NCI-H1436 (cell line): ENCODE results near the gene CACNA2D3.

Source experiments
- DNase-seq: peaks from one replicate; lab custom pipeline; 2025; lab: John Stamatoyannopoulos, UW

The CACNA2D3 gene

DNA sequence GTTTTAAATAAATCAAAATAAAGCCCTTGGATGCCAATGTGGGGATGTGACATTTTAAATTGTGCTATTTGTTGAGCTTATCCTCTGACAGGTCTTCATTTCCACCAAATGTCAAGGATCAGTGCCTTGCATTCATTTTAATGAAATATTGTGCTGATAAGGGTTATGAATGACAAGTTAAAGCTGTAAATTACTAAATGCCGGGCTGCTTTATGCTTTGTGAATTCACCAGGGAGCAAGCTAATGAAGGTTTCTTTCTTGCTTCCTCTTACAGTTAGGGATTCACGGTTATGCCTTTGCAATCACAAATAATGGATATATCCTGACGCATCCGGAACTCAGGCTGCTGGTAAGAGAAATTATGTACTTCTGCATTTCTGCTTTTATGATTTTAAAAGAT is 723.8 kb downstream of the CACNA2D3 start:
- peak; percentile 43 for DNase-seq

DNA sequence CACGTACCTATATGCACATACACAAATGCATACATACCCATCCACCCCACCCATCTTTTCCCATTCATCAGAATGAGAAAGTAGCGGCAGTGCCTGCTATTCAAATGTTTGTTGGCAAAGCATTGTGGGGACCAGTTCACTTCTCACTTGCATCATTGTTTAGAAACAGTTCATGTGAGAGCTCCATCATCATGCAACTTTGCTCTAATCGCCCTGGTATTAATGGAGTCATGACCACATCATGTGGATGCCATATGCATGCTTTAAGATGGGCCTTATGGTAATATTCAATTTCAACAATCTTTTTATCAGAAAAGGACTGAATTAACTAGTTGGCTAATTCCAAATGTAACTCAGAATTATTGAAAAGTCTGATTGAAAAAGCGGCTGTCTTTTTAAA is 725.0 kb downstream of the CACNA2D3 start:
- DNase-seq, result no peak

DNA sequence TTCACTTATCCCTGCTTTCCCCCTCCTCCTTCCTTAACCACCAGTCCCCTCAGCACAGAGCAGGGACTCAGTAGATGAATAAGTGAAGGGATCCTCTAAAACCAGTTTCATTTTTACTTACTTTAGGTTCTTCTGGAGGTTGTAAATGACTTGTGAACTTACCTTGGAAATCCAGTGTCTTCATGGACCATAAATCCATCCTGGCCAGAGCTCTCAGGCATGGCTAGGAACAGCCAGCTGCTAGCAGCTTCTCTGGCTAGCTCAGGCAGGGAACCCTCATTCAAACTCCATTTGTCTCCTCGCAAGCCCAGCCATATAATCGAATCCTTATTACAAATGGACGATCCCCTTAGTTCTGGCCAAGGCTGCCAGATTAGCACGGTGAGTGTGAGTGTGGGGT is 727.0 kb downstream of the CACNA2D3 start:
- no peak for DNase-seq

DNA sequence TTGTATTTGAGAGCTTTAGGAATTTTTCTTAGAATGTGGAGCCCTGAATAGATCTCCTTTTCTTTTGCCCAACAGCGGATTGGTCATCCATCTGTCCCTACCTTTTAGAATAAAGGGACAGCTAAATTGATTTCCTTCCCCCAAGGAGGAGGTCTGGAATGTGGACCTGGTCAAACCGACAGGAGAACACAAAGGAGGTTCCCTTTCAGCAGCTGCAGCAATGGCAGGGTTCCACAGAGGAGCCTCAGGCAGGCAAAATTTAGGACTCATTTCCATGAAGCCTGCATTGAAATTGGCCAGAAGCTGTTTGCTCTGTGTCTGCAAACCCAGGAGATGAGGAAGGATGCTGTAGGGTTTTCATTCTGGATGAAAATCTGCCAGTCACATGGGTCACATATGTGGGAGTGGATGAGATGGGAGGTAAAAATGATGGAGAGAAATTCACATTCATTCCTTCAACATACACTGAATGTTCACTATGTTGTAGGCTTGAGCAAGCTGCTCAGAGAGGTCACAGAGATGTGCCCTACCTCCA is 728.2 kb downstream of the CACNA2D3 start:
- no peak for DNase-seq

DNA sequence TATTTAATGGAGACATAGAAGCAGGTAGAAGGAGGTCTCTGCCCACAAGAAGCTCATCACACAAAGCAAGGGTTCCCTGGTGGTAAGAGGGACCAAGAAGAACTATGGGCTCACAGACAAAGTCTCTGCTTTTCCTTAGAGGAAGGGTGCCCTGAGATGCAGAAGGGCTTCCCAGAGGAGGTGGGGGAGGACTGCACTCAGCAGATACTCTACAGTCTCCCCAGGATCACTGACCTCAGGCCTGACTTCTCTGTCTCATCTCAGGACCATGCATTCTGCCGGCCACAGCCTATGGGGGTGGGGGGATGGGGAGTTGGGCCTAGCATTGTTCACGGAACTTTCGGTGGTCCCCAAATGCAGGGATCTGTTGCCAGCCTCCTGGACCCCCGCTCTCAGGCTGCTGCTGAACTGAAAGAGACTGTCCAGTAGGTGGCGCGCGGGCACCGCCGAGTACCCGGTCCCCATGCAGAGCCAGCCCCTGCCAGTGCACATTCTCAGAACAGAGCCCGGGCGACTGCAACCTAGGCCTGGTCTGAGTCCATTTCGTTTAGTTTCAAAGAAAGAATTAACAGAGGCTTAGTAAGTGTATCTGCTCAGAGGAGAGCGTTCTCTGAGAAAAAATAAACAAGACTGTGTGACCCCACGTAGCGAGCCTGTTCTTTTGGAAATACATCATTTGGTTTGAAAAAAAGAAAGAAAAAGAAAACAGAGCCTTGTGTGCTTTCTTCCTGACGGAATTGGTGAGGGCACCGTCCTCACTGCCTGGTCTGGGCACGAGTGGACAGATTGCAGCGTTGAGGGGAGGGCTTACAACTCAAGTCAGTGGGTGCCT is 731.4 kb downstream of the CACNA2D3 start:
- DNase-seq, result peak; percentile 22

DNA sequence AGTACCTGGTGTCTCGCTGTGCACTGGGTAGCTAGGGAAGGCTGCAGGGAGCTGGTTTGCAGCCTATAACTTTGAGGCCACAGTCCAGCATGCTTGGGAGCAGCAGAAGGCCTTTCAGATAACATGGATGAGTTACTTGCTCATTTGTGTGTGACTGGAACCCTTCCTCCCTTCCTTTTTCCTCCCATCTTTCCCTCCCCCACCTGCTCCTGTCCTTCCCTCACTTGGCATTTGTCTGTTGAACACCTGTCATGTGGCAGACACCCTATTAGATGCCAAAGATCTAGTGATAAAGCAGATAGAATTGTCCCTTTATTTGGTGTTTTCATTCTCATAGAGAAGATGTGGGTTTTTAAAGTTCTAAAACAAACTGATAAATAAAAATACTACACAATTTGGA is 733.9 kb downstream of the CACNA2D3 start:
- no peak for DNase-seq

DNA sequence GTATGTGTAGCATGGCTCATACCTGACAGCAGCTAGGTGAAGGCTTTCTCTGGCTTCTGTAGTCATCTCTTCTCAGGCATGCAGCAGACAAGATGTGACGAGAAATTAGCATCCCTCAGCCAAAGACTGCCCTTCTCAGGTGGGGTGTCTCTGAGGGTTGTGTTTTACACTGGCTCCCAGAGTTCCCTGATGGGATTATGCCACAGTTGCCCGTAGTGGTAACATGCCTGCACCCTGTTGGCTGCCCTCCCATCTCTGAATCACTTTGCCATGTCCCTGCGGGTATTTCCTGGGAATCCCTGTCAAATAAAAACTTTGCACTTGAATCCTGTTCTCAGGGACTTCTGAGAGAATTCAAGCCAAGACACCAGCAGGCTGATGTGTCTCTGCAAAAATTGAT is 735.0 kb downstream of the CACNA2D3 start:
- no peak for DNase-seq

DNA sequence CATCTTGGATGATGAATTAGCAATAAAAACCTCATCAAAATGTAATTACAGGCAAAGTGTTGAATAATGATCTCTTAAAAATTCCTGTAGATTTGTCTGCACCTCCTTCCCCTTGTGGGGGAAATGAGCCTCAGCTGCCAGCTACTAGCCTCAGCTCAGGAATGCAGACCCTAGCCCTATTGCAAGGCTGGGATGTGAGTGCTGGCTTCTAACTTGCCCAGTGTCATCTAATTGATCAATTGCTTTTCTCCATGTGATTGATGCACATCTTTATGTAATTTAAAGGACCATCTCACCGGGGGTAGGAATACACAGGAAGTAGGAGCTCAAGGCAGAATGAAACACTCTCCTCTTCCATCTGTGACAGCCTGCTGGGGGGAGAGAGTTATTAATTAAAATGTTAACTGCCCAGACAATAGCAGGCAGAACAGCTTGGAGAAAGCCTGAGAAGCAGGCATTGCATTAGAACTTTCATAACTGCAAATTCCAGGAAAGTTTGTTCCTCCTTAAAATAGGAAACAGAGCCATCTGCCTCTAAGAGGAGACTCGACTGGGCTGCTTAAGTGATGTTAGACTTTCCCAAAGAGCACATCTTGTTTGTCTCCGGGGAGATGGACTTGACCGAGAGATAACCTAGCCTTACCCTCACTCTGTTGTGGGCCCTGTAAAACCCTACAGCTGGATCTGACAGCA is 735.9 kb downstream of the CACNA2D3 start:
- DNase-seq, result no peak

DNA sequence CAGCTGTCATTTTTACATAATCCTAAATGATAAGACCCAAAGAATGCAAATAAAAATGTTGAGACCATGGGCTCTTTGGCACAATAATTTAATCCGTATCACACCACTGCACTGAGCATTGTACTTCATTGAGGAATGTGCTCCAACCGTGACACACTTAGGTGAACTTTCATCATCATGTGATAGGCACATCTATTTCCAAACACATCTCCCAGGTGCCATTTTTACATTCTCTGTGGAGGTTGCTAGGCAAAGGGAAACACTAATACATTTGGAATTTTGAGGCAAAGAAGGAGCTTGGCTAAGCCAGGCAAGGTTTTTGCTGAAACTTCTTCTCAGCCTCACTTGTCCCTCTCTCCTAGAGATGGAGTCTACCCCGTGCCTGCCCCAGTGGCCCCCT is 736.8 kb downstream of the CACNA2D3 start:
- no peak for DNase-seq

DNA sequence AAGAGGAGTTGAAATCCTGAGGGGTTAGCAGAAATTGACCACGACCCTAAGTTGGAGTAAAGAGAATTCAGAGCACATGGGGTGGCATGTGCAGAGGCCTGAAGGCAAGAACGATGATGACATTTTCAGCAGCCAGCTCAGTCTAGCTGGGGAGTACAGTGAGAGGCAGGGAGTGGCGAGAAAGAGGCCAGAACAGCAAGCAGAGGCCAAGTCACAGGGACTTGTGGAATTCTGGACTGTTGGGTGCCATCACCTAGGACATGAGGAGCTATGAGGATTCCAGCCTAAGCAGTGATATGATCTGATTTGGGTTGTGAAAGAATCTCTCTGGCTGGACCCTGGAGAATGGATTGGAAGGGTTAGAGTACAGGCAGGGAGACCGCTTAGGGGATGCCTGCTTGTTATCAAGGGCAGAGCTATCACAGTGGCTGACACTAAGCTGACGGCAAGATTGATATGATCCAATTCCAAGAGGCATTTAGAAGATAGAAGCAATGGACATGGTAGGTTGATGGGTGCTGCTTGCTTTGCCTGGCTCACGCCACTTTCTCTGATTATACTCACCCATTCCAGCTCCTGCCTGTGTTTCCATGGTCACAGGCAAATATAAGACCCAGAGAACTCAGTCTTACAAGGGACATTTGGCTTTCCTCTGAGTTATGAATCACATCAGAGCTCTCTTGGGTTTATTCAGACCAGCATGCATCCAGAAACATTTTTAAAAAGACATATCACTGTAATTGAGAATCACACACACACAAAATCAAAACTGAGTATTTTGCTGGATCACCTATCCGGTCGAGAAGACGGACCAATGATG is 739.1 kb downstream of the CACNA2D3 start:
- no peak for DNase-seq

DNA sequence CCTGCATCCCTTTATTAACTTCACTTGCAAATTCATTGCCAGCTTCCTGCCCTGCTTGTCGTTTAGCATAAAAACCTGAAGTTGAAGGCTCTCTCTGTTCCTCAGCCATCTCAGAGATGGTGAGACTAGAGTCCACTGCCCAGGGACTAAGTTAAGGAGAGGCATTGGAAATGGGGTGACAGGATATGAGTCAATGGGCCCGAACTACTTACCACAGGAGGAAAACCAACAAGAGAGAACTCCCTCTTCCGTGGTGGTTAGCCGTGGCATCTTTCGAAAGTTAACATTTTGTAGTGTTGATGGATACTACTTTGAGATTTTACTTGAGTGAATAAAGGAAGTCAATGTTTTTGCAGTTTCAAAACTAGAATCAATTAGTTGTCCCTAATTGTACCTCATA is 740.2 kb downstream of the CACNA2D3 start:
- DNase-seq, result no peak

DNA sequence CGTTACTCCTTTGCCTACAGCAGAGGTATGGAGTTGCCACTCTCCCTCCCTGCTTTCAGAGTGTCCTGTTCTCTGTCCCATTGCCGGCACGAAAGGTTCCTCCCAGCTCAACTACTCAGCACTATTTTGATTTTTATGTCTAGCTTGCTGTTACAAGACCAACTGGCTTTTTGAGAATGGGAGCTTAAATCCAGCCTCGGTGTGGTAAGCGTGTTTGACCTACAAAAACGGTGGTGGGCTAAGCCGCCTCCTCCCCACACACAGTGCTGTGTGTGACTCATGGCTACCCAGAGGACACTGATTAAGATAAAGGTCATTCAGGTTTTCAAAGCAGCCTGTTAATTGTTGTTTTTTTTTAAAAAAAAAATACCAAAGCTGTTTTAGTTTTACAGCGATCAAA is 741.0 kb downstream of the CACNA2D3 start:
- no peak for DNase-seq

DNA sequence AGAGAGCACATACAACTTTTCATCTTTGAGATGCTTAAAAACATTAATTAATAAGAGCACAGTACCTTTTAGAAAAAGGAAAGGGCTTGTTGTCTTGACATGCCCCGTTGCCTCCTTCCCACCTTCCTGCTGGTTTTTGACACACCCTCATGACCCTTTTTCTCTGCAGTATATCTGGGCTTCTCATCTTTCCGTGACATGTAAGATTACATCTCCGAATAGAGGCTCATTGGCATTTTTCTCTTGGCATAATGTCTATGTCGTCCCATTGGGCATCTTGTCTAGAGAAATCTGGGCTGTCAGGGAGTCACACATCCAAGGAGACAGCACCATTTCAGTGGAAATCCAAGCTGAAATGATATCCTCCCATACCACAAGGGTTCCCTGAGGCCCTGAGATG is 741.4 kb downstream of the CACNA2D3 start:
- DNase-seq, result no peak

DNA sequence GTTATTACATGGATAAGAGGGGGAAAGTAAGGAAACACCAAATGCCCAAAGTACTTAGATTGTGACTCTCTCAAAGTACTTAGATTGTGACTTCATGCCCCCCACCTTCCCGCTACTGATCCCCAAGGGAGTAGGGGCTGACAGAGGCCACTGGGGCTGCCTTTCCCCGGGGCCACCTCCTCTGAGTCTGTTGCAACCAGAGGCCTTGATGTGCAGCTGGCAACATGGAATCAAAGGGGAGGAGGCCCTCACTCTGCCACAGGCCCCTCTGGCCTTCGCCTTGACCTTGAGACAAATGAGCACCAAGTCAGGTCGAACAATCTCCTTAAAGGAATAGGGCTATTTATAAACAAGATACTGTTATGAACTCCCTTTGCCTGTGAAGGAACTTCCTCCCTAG is 743.0 kb downstream of the CACNA2D3 start:
- no peak for DNase-seq

DNA sequence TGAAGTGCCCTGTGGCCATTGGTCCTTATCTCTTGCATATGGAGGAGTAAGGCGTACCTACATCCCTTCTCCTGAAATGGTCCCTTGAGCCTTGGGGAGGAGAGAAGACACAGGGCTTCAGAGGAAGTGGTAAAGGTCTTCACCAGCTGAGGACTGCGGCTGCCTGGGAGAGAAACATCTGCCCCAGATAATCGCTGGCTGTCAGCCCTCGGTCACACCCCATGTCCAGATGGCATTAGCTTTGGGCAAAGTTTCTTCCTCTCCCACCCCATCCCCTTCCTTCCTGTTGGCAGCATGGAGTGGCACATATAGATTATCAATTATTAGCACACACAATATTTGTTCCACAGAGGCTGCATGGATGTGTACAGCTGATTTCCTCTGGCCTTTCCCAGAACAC is 743.9 kb downstream of the CACNA2D3 start:
- no peak for DNase-seq

DNA sequence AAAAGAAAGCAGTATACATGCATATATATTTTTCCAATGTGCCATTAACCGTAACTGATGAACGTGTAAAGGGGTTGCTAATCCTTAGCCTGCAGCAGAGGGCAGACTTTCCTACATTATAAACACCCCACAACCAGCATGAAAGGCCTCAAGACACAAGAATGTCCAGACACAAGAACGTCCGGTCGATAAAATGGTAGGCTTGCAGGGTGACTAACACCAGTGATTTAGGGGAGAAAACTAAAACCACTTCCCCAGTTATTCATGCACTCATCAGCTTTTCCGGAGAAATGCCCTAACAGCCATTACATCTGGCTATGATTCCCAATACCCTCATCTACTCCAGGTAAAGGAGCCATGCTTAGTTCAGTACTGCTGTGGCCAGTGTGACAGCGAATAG is 748.1 kb downstream of the CACNA2D3 start:
- DNase-seq, result no peak

DNA sequence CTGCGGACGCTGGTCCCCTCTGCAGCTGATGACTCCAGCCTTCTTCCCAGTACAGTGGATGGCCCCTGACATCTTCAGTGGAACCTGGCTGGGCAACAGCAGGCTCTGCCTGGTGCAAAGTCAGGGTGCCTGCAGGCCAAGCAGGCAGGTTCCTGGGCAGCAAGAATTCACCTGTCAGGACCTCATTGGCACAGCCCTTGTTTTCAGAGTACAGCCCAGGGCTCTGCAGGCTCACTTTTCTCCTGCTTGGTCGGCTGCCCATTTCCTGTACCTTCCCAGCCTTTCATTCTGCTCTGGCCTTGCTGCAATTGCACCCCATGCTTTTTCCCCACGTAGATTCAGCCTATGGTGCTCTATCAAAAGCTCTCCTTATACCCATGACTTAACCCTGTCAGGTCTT is 749.5 kb downstream of the CACNA2D3 start:
- DNase-seq, result no peak

DNA sequence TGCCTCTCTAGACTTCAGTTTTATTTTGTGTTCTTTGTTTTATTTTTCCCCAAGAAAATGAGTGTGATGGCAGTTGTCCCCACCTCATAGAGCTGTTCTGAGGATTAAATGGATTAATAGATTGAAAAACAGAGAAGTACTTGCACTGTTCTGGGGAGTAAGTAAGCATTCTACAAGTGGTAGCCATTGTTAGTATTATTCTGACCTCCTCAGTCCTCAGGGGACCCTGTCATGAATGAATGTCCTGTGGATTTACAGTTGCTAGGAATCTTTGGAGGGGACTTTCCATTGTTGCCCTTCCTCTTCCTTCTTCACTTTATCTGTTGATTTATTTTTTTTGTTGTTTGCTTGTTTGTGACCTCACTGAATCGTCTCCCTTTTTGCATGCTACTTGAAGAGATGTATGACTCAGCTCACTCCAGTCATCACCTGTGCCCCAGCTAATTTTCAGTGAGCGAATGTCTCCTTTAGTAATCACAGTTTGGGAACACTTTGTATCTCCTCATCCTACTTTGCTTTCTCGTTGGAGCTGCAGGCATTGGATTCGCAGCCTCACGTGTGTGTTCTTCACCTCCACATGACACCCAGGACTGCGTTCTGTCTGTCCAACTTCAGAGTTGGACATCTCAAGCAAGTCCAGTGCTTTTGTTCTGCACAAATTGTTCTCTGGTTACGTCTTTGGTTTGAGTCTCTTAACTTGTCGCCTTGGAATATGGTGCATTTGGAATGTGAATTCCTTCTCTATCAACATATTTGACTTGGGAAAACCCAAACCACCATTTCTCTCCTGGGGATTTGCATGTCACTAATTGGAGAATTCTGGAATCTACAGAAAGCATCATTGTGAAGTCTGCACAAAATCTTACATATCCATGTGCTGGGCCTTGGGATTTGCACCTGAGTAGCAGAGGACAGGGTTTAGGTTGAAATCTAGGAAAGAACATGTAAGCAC is 751.0 kb downstream of the CACNA2D3 start:
- no peak for DNase-seq

DNA sequence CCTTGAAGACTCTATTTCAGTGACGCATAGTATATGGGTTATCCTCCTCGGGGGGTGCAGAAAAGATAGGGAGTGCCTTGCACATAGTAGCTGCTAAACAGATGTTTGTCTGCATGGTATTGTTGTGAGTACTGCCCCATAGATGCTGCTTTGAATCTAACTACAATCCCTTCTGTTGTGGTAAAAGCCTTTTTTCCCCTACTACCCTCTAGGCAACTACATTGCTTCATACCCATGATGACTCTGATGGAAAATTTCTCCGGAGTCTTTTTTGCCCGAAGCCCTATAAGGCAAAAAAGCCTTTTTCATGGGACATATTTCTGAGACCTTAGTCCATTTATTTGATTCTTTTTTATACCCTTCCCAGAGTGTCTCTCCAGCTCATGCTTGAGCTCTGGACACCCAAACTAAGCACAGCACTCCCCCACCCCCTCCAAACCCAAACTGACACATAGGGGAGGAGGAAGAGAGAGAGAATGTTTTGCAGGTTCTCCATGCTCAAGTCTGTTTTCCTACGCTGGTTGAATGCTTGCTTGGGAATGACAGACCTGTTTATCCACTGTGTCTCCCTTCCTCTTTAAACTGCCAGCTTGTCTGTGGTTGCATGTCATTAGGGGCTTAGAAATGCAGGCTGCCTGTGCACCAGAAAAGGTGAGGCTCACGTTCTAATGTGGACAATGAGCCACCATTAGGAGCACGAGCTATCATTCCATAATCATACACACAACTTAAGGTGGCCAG is 752.6 kb downstream of the CACNA2D3 start:
- no peak for DNase-seq

DNA sequence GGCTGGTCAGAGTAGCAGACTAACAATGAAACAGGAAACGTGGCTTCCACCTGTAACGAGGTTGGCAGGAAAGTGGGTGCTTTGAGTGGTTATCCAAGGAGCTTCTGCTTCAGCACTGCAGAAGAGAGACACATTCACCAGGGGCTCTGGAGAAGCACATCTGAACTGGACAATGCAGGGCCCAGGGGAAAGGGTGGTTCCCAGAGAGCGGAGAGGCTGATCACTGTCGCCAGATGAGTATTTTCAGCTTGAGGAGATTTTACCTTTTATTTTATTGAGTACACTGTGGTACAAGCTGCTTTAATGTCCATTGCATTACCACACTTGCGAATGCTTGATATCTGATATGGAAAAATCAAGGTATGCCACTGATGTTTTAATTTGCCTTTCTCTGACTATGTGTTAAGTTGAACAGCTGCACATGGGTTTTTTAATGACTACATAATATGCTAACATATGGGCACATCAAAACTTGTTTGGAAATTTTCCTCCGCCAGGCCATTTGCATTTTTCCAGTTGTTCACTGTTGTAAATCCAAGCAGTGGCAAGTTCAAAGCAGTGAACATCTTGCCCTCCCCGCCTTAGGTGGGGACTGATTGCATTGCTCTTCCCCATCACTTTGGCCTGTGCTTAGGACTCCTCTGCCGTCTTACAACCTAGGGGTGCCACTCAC is 753.4 kb downstream of the CACNA2D3 start:
- peak; percentile 16 for DNase-seq
